Posterior cingulate gyrus (tissue), 11 donors: Measurements from ENCODE around the gene TSPAN15.

Experiments
- DNase-seq, 10 donors: peaks; one replicate each; pipeline versions ENCODE4 v3.0.0 to v3.0.0-alpha.2; 2020 to 2021; ENCODE audit warnings: mixed read lengths in 3 of 10
- intact Hi-C: fragments of 100-400 bp; cut with DNase I; formaldehyde crosslinking; loops from one replicate; pipeline ENCODE4 v1.15.1; 2023

The TSPAN15 gene

GRCh38 chr10:69496352-69497230 is 45.3 kb downstream of the TSPAN15 start:
- intact Hi-C loops, result no loop called here
- peak in 2 of 10 donors; percentile 11 to 68 for DNase-seq

- DNase-seq, result peak in 6 of 10 donors; percentile 45 to 95 (median 58)
- intact Hi-C loops, result no loop called here
These were observed 45.9 kb downstream of the TSPAN15 start for GRCh38 chr10:69497231-69497561.

DNA sequence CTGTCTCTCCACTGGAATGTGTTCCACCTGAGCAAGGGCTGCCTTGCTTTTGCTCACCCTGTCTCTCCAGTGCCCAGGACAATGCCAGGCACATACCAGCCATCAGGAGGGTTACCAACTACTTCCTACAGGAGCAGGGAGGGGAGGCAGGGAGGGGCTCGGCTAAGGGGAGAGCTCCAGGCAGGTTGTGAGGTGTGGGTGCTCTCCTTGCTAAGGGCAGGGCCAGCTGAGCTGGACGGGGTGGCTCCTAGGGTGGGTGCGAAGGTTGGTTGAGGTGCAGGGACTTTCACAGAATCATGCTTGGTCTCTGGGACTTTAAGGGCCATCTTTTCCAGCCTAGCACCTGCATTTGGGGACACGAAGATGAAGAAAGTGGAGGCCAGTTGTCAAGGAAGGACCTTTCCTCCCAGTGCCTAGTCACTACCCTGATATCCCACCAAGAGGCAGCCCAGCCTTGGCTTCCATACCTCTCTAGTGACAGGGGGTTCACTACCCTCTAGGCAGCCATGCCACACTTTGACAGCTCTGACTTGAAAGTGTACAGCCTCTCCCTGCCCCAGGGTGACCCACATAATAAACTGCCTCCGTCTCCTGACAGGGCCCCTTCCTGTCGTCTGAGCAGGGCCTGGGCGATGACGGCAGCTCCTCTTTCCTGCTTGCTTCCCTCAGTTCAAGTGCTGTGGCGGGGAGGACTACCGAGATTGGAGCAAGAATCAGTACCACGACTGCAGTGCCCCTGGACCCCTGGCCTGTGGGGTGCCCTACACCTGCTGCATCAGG is 46.5 kb downstream of the TSPAN15 start:
- peak in 1 of 10 donors; percentile 81 for DNase-seq
- intact Hi-C loops, result no loop called here

GRCh38 chr10:69498711-69499471 is 47.6 kb downstream of the TSPAN15 start:
- intact Hi-C loops, result no loop called here
- peak in 3 of 10 donors; percentile 47 to 90 (median 85) for DNase-seq

DNA sequence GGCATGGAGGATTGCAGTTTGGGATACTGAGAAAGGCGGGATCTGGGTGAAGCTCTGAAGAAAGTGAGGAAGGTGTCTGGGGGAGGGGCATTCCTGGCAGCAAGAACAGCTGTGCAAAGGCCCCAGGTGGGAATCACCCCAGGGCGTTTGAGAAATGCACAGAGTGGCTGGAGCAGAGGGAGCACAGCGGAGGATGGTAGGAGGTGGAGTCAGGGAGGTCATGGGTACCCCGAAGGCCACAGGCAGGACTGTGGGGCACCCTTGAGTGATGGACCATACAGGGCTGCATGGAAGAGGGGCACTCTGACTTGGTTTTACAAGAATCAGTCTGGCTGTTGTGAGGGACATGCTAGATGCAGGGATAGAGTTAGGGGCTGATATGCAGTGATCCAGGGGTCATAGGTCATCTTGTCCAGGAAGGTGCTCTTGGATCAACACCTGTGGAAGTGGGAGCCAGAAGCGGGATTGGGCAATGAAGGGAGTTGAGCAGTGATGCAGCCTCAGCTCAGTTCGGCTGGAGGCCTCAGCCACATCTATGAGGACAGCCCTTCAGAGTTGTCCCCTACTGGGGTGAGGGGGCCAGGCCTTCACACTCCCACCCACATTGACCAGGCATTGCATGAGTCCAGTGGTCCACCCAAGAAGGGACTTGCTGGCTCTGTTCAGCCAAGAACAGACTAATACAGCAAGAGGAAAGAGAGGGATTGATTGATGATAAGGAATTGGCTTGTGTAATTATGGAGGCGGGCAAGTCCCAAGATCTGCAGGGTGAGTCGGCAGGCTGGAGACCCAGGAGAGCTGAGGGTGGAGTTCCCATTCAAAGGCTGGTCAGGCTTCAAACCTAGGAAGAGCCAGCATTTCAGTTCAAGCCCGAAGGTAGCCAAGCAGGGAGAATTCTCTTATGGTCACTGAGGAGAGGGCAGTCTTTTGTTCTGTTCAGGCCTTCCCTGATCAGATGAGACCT is 48.7 kb downstream of the TSPAN15 start:
- DNase-seq, result peak in 1 of 10 donors; percentile 69
- intact Hi-C loops, result no loop called here

- peak in 1 of 10 donors; percentile 40 for DNase-seq
- intact Hi-C loops, result no loop called here
These were observed 49.7 kb downstream of the TSPAN15 start for GRCh38 chr10:69500864-69501468.

GRCh38 chr10:69501657-69502056 is 50.4 kb downstream of the TSPAN15 start:
- DNase-seq, result no peak
- intact Hi-C loops, result no loop called here

DNA sequence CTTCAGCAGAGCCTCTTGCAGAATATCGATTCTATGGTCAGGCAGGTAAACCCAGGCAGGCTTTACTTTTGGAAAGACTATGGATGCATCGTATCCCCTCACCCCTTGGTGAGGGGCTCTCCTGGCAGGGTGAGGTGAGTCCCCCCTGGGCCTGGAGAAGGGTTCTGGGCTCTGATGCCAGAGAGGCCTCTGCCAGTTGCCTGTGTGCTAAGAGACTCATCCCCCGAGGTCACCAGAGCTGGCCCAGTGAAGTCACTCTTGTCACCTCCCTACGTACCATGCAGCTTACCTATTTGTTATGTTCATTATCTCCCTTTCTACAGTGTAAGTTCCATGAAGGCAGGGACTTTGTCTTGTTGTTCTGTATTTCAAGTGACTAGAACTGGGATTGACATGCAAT is 51.3 kb downstream of the TSPAN15 start:
- intact Hi-C loops, result no loop called here
- DNase-seq, result peak in 1 of 10 donors; percentile 70

DNA sequence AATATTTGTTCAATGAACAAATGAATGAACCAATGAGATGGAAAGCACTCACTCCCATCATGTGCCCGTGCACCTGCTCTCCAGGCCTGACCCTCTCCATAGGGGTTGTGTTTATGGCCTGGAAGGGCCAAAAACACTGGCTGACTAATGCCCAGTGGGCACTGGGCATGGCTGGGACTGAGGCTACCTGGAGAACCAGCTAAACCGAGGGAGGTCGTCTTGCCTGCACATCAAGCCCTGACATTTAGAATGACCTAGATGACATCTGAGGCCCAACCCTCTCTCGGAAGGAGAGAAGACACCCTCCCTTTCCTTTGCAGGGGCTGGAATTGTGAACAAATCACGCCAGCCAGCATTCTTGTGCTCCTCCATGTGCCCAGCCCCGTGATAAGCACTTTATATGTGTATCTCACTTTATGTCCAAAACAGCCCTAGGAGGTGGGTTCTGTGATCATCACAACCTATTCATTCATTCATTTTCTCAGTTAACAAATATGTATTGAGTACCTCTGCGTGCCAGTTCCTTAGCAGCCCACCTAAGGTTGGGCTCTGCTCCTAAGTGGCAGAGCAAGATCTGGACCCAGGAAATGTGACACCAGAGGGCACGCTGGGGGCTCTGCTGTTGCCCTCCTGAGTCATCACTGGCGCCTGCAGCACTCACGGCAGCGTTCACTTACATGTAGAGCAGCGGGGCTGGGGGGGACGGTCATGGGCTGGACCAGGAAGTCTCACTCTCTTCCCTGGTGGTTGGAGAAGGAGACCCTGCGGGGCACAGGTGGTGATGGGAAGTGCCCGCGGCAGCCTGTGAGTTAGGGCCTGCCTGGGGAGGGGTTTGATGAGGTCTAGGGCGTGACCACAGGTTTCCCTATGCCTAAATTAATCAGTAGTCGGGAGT is 52.0 kb downstream of the TSPAN15 start:
- intact Hi-C loops, result no loop called here
- peak in 1 of 10 donors; percentile 72 for DNase-seq

GRCh38 chr10:69503896-69504265 is 52.6 kb downstream of the TSPAN15 start:
- no peak for DNase-seq
- intact Hi-C loops, result no loop called here

DNA sequence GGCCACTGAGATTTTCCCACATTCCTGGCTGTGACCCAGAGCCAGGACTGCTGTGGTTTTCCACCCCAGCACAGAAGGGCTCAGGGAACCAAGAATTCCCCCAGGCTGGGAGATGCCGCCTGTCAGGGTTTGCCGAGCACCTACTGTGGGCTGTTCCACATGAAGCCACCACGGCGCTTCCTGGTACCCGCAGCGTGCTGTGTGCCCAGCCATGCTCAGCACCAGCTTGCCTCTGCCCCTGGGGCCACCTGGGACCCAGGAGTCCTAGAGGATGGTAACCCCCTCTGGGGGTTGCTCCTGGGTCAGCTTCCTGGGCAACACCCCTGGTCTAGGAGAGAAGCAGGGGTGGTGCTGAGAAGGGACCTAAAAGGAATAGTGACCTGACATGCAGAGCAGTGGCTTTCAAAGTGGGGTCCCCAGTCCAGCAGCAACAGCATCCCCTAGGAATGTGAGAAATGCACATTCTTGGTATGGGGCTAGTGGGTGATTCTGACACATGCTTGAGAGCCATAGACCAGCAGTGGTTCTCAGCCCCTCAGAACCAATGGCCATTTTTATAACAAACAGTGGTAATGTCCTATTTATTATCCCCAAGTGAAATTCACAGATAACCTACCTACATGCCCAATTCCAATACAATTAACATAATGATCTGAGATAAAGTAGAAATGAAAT is 53.4 kb downstream of the TSPAN15 start:
- DNase-seq, result peak in 1 of 10 donors; percentile 65
- intact Hi-C loops, result loop anchor here (5.0 kb wide), 1 partner anchor 97 kb away; no protein-coding TSS in a partner anchor

DNA sequence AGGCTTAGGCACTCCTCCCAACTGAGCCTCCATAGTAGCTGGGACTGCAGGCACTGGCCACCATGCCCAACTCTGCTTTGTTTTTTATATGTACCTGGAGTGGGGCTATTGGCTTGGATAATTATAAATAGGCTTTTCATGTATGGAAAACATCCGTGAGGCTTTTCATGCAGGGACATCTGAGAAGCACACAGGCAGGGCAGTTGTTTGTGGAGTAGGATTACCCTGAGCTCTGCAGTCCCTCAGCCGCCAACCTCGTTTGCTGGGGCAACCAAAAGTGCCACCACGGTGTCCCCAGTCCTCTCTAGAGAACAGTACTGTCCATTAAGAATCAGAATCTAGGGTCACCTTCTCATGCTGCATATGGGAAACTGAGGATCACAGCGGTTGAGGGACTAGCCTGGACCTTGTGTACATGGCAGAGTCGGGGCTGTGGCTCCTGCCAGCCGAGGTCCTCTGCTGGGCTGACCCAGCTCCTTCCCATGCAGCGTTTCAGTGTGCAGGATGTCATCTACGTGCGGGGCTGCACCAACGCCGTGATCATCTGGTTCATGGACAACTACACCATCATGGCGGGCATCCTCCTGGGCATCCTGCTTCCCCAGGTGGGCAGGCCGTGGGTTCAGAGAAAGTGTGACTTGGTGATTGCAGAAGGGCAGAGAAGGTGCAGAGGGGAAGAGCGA is 54.5 kb downstream of the TSPAN15 start:
- intact Hi-C loops, result loop anchor here (5.0 kb wide), 1 partner anchor 98 kb away; no protein-coding TSS in a partner anchor
- DNase-seq, result peak in 1 of 10 donors; percentile 82

- no peak for DNase-seq
- intact Hi-C loops, result loop anchor here (5.0 kb wide), 1 partner anchor 99 kb away; no protein-coding TSS in a partner anchor
These were observed 55.2 kb downstream of the TSPAN15 start for GRCh38 chr10:69506487-69506833.

DNA sequence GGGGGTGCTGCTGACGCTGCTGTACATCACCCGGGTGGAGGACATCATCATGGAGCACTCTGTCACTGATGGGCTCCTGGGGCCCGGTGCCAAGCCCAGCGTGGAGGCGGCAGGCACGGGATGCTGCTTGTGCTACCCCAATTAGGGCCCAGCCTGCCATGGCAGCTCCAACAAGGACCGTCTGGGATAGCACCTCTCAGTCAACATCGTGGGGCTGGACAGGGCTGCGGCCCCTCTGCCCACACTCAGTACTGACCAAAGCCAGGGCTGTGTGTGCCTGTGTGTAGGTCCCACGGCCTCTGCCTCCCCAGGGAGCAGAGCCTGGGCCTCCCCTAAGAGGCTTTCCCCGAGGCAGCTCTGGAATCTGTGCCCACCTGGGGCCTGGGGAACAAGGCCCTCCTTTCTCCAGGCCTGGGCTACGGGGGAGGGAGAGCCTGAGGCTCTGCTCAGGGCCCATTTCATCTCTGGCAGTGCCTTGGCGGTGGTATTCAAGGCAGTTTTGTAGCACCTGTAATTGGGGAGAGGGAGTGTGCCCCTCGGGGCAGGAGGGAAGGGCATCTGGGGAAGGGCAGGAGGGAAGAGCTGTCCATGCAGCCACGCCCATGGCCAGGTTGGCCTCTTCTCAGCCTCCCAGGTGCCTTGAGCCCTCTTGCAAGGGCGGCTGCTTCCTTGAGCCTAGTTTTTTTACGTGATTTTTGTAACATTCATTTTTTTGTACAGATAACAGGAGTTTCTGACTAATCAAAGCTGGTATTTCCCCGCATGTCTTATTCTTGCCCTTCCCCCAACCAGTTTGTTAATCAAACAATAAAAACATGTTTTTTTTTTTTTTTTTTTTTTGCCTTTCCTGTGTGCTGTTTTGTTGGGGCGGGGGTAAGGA is 55.8 kb downstream of the TSPAN15 start:
- intact Hi-C loops, result loop anchor here (5.0 kb wide), 1 partner anchor 100 kb away; no protein-coding TSS in a partner anchor
- peak in 2 of 10 donors; percentile 40 to 87 for DNase-seq

GRCh38 chr10:69508738-69509340 is 57.6 kb downstream of the TSPAN15 start:
- intact Hi-C loops, result loop anchor here (1.0 to 5.0 kb wide), 3 partner anchors 58 to 102 kb away; partner anchors contain the start of gene TSPAN15

More at GRCh38 chr10:69508738-69509340, 57.6 kb downstream of the TSPAN15 start:
- DNase-seq, result peak in 1 of 10 donors; percentile 56
